Measurements from ENCODE around the gene ADI1. TPM values are rescaled to one million over a fixed set of nuclear protein-coding genes. Genes with fewer than 3 reads are reported as not detected.

Gene ADI1
- total RNA-seq, 1 donor from 2014 or later: 41.6 TPM

GRCh38 chr2:3557639-3558204 is 38.4 kb upstream of the ADI1 start:
- Mint-ChIP-seq H3K4me3 (ENCODE audit: unreplicated experiment) (peak overlapping the region; percentile 94), H3K36me3 (ENCODE audit: low read depth, unreplicated experiment) (peaks cover 13% of the 10 kb centered on the region), H3K4me1 (ENCODE audit: low read depth, unreplicated experiment) (peaks cover 2% of the 10 kb centered on the region), H3K27me3 (ENCODE audit: low read depth, unreplicated experiment) (no peaks in the 10 kb centered on the region), H3K9me3 (ENCODE audit: unreplicated experiment) (no peaks in the 10 kb centered on the region), H3K27ac (ENCODE audit: unreplicated experiment) (peak overlapping the region; percentile 95)
- no peak for TF ChIP-seq CTCF (IDR thresholded peaks at IDR 0.05; ENCODE audit: insufficient read depth, low read depth, low read length)
- no peak for TF ChIP-seq EZH2 (IDR thresholded peaks at IDR 0.05; ENCODE audit: insufficient read depth, low read length)
- no peaks in the 10 kb centered on the region for H3K27me3 ChIP-seq (ENCODE audit: insufficient read depth, low read length)
- peak overlapping the region; percentile 89 for H3K4me3 ChIP-seq (ENCODE audit: insufficient read depth, low read depth, low read length)
- peaks cover 50% of the 10 kb centered on the region for H3K79me2 ChIP-seq (ENCODE audit: insufficient read depth, low read length)
- H2AFZ ChIP-seq (ENCODE audit: low read depth, low read length): peak overlapping the region; percentile 74
- peak overlapping the region; percentile 92 for H3K27ac ChIP-seq (ENCODE audit: low read depth, low read length)
- H3K9me3 ChIP-seq (ENCODE audit: insufficient read depth, low read depth, low read length): no peaks in the 10 kb centered on the region
- peak overlapping the region; percentile 95 for H3K9ac ChIP-seq (ENCODE audit: low read length)
- H3K4me2 ChIP-seq (ENCODE audit: low read length): peak overlapping the region; percentile 90
- DNase-seq (ENCODE audit: low read depth) (no peak), FAIRE-seq (no peak)
- H3K4me1 ChIP-seq (ENCODE audit: insufficient read depth, low read length): peaks cover 6% of the 10 kb centered on the region
- peaks cover 6% of the 10 kb centered on the region for H4K20me1 ChIP-seq (ENCODE audit: insufficient read depth, low read length)
- peaks cover 25% of the 10 kb centered on the region for H3K36me3 ChIP-seq (ENCODE audit: insufficient read depth, low read length)

- H3K36me3 ChIP-seq (ENCODE audit: insufficient read depth, low read length): peaks cover 48% of the 10 kb centered on the region
- no peak overlapping the region for H3K4me3 ChIP-seq (ENCODE audit: insufficient read depth, low read depth, low read length)
- no peaks in the 10 kb centered on the region for H3K27me3 Mint-ChIP-seq (ENCODE audit: low read depth, unreplicated experiment)
- peaks cover 17% of the 10 kb centered on the region for H3K36me3 Mint-ChIP-seq (ENCODE audit: low read depth, unreplicated experiment)
- DNase-seq (ENCODE audit: low read depth) (no peak), FAIRE-seq (no peak)
- H3K4me1 ChIP-seq (ENCODE audit: insufficient read depth, low read length): peaks cover 4% of the 10 kb centered on the region
- peaks cover 6% of the 10 kb centered on the region for H4K20me1 ChIP-seq (ENCODE audit: insufficient read depth, low read length)
- H3K27ac ChIP-seq (ENCODE audit: low read depth, low read length): no peak overlapping the region
- H3K27me3 ChIP-seq (ENCODE audit: insufficient read depth, low read length): no peaks in the 10 kb centered on the region
- H3K79me2 ChIP-seq (ENCODE audit: insufficient read depth, low read length): peaks cover 50% of the 10 kb centered on the region
- H3K9ac ChIP-seq (ENCODE audit: low read length): no peak overlapping the region
- no peak overlapping the region for H3K27ac Mint-ChIP-seq (ENCODE audit: unreplicated experiment)
- no peaks in the 10 kb centered on the region for H3K9me3 Mint-ChIP-seq (ENCODE audit: unreplicated experiment)
- H3K4me2 ChIP-seq (ENCODE audit: low read length): no peak overlapping the region
- H2AFZ ChIP-seq (ENCODE audit: low read depth, low read length): no peak overlapping the region
- no peak for TF ChIP-seq EZH2 (IDR thresholded peaks at IDR 0.05; ENCODE audit: insufficient read depth, low read length)
- no peak for TF ChIP-seq CTCF (IDR thresholded peaks at IDR 0.05; ENCODE audit: insufficient read depth, low read depth, low read length)
- no peaks in the 10 kb centered on the region for H3K9me3 ChIP-seq (ENCODE audit: insufficient read depth, low read depth, low read length)
- peaks cover 2% of the 10 kb centered on the region for H3K4me1 Mint-ChIP-seq (ENCODE audit: low read depth, unreplicated experiment)
- H3K4me3 Mint-ChIP-seq (ENCODE audit: unreplicated experiment): no peak overlapping the region
Observed at GRCh38 chr2:3553946-3554345, 34.6 kb upstream of the ADI1 start.

GRCh38 chr2:3547915-3548314 is 28.6 kb upstream of the ADI1 start:
- Histone ChIP-seq H3K27ac (ENCODE audit: low read depth, low read length) (no peak overlapping the region), H3K36me3 (ENCODE audit: insufficient read depth, low read length) (peaks cover 68% of the 10 kb centered on the region), H3K9ac (ENCODE audit: low read length) (no peak overlapping the region), H3K27me3 (ENCODE audit: insufficient read depth, low read length) (no peaks in the 10 kb centered on the region), H3K4me2 (ENCODE audit: low read length) (no peak overlapping the region), H3K4me3 (ENCODE audit: insufficient read depth, low read depth, low read length) (no peak overlapping the region), H2AFZ (ENCODE audit: low read depth, low read length) (no peak overlapping the region), H3K79me2 (ENCODE audit: insufficient read depth, low read length) (peaks cover 30% of the 10 kb centered on the region), H3K9me3 (ENCODE audit: insufficient read depth, low read depth, low read length) (no peaks in the 10 kb centered on the region), H4K20me1 (ENCODE audit: insufficient read depth, low read length) (peaks cover 14% of the 10 kb centered on the region), H3K4me1 (ENCODE audit: insufficient read depth, low read length) (no peaks in the 10 kb centered on the region)
- no peaks in the 10 kb centered on the region for H3K27me3 Mint-ChIP-seq (ENCODE audit: low read depth, unreplicated experiment)
- no peaks in the 10 kb centered on the region for H3K4me1 Mint-ChIP-seq (ENCODE audit: low read depth, unreplicated experiment)
- no peak overlapping the region for H3K27ac Mint-ChIP-seq (ENCODE audit: unreplicated experiment)
- FAIRE-seq (no peak), DNase-seq (ENCODE audit: low read depth) (no peak)
- H3K4me3 Mint-ChIP-seq (ENCODE audit: unreplicated experiment): no peak overlapping the region
- peaks cover 10% of the 10 kb centered on the region for H3K36me3 Mint-ChIP-seq (ENCODE audit: low read depth, unreplicated experiment)
- TF ChIP-seq EZH2 (IDR thresholded peaks at IDR 0.05; ENCODE audit: insufficient read depth, low read length): no peak
- TF ChIP-seq CTCF (IDR thresholded peaks at IDR 0.05; ENCODE audit: insufficient read depth, low read depth, low read length): no peak
- H3K9me3 Mint-ChIP-seq (ENCODE audit: unreplicated experiment): no peaks in the 10 kb centered on the region

Data from astrocyte (in vitro differentiated cells and primary cell).